OCI-LY7 (cell line): Measurements from ENCODE around the gene DNAJC6. TPM values are rescaled to one million over a fixed set of nuclear protein-coding genes. Genes with fewer than 3 reads are reported as not detected.
"Not testable (repeated sequence)": the region's sequence is repeated elsewhere in the genome, so short reads cannot be mapped to it uniquely, and the experiment has no call there.

Source experiments
- BruUV-seq: library from RNA; stranded (reverse); fragments of 400-500 nt; replicated peaks from 2 replicates; lab custom pipeline; 2021; lab: Mats Ljungman, UMichigan
- CTCF ChIA-PET: fragments of 300-600 bp; sonication (Branson Sonifier 250); formaldehyde crosslinking; loops from one replicate; lab custom pipeline; 2022; ENCODE audit warnings: antibody characterized with exemption; ENCODE audit not compliant: unreplicated experiment; lab: Charles Lee
- POLR2A ChIA-PET: fragments of 300-600 bp; sonication (Branson Sonifier 250); formaldehyde crosslinking; loops from one replicate; lab custom pipeline; 2022; ENCODE audit warnings: antibody characterized with exemption; lab: Charles Lee
- DNase-seq: peaks from one replicate; pipeline ENCODE4 v3.0.0-alpha.2; 2015; ENCODE audit warnings: low spot score
- H2AFZ ChIP-seq: fragments of 200-600 bp; sonication (generic), shearing (Covaris generic); 2 replicates; pipeline ENCODE4 v1.6.1; 2014; ENCODE audit warnings: mild to moderate bottlenecking, antibody characterized with exemption, low read length, moderate library complexity
- H3K27ac ChIP-seq: fragments of 200-600 bp; sonication (generic); 2 replicates; pipeline ENCODE4 v1.5.1; 2014; ENCODE audit warnings: mixed run types, low read depth, mild to moderate bottlenecking, moderate library complexity, low read length, inconsistent platforms; ENCODE audit not compliant: poor library complexity, severe bottlenecking
- H3K36me3 ChIP-seq: fragments of 200-600 bp; sonication (generic); 2 replicates; pipeline ENCODE4 v1.6.1; 2014; ENCODE audit warnings: mild to moderate bottlenecking, antibody characterized with exemption, low read length, moderate library complexity, mixed read lengths; ENCODE audit not compliant: insufficient read depth
- H3K4me1 ChIP-seq: fragments of 200-600 bp; sonication (generic); 2 replicates; pipeline ENCODE4 v1.5.1; 2014; ENCODE audit warnings: mild to moderate bottlenecking, low read length; ENCODE audit not compliant: insufficient read depth, poor library complexity, severe bottlenecking
- H3K4me2 ChIP-seq: fragments of 200-600 bp; sonication (generic); 2 replicates; pipeline ENCODE4 v1.6.1; 2014; ENCODE audit warnings: mild to moderate bottlenecking, low read length
- H3K4me3 ChIP-seq: fragments of 200-600 bp; sonication (generic); 2 replicates; pipeline ENCODE4 v1.5.1; 2014; ENCODE audit warnings: mild to moderate bottlenecking, low read depth, low read length; ENCODE audit not compliant: poor library complexity, severe bottlenecking
- H3K79me2 ChIP-seq: fragments of 200-600 bp; sonication (generic); 2 replicates; pipeline ENCODE4 v1.6.1; 2016; ENCODE audit warnings: low read depth, mild to moderate bottlenecking, low read length, moderate library complexity, mixed read lengths; ENCODE audit not compliant: insufficient read depth
- H3K9me2 ChIP-seq: fragments of 200-600 bp; sonication (generic); 2 replicates; pipeline ENCODE4 v1.6.1; 2016; ENCODE audit warnings: mild to moderate bottlenecking, low read length, mixed read lengths; ENCODE audit not compliant: insufficient read depth
- H3K9me3 ChIP-seq: fragments of 200-600 bp; sonication (generic); 2 replicates; pipeline ENCODE4 v1.6.1; 2014; ENCODE audit warnings: mild to moderate bottlenecking, mixed run types, low read length, mixed read lengths
- H4K20me1 ChIP-seq: fragments of 200-600 bp; sonication (generic); 2 replicates; pipeline ENCODE4 v1.6.1; 2014; ENCODE audit warnings: mild to moderate bottlenecking, antibody characterized with exemption, low read length, moderate library complexity, mixed read lengths; ENCODE audit not compliant: insufficient read depth
- EZH2phosphoT487 ChIP-seq: fragments of 200-600 bp; sonication (generic); IDR thresholded peaks from 2 replicates; pipeline ENCODE4 v1.6.1; 2018; ENCODE audit warnings: low read depth, borderline replicate concordance, mild to moderate bottlenecking, mixed run types, antibody characterized with exemption, low read length, moderate library complexity, mixed read lengths
- intact Hi-C: fragments of 100-400 bp; cut with micrococcal nuclease; formaldehyde crosslinking; loops from one replicate; pipeline ENCODE4 v1.10.0; 2022; ENCODE audit not compliant: unreplicated experiment
- total RNA-seq, 2 experiments: library from RNA; depleted of rRNA in 1 of 2; stranded (reverse); fragments of >200 nt in 1 of 2; shearing (Covaris generic) in 1 of 2; gene quantifications; 2 replicates each; pipeline ENCODE4 v1.2.3, GENCODE V29; 2014 to 2022
- TF ChIP-seq, protein P1 (sequence below): fragments of 200-600 bp; sonication (generic); conservative IDR thresholded peaks from 2 replicates; pipeline ENCODE4 v1.5.1; 2014; ENCODE audit warnings: mild to moderate bottlenecking, antibody characterized with exemption, low read length, moderate library complexity, mixed read lengths

The DNAJC6 gene
- total RNA-seq, 2 experiments from 2014 or later: 6.6 to 10.2 TPM

DNA sequence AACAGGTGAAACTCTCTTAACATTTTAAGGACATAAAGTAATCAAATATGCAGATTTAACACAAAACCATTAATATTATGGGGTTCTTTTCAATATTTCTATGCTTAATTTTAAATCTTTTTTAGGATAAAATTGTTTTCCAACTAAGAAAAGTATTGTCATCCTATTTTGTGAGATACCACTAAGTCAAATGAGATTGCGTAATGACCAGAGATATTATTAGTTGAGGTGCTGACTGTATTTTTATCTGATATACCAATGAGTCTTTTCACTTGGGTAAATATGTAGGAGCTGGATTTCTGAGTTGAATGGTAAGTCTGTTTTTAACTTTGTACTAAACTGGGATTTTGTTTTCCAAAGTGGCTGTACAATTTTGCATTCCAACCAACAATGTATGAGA is 136.5 kb downstream of the DNAJC6 start:
- Histone ChIP-seq H3K4me2 (no peak overlapping the region), H3K9me2 (no peaks in the 10 kb centered on the region), H3K79me2 (no peaks in the 10 kb centered on the region), H3K27ac (no peak overlapping the region), H3K4me1 (no peaks in the 10 kb centered on the region), H3K36me3 (no peaks in the 10 kb centered on the region), H4K20me1 (no peaks in the 10 kb centered on the region), H3K4me3 (no peak overlapping the region), H2AFZ (no peak overlapping the region), H3K9me3 (no peaks in the 10 kb centered on the region)
- no peak for DNase-seq
- intact Hi-C loops: no loop called here
- ChIA-PET CTCF (no interaction called here), POLR2A (no interaction called here)
- no TSS peak for BruUV-seq
- TF ChIP-seq, protein P1, sequence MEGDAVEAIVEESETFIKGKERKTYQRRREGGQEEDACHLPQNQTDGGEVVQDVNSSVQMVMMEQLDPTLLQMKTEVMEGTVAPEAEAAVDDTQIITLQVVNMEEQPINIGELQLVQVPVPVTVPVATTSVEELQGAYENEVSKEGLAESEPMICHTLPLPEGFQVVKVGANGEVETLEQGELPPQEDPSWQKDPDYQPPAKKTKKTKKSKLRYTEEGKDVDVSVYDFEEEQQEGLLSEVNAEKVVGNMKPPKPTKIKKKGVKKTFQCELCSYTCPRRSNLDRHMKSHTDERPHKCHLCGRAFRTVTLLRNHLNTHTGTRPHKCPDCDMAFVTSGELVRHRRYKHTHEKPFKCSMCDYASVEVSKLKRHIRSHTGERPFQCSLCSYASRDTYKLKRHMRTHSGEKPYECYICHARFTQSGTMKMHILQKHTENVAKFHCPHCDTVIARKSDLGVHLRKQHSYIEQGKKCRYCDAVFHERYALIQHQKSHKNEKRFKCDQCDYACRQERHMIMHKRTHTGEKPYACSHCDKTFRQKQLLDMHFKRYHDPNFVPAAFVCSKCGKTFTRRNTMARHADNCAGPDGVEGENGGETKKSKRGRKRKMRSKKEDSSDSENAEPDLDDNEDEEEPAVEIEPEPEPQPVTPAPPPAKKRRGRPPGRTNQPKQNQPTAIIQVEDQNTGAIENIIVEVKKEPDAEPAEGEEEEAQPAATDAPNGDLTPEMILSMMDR: no peak
- TF ChIP-seq EZH2phosphoT487: no peak

GRCh38 chr1:65449214-65449823 is 140.0 kb downstream of the DNAJC6 start:
- Histone ChIP-seq H3K9me3 (no peaks in the 10 kb centered on the region), H3K9me2 (no peaks in the 10 kb centered on the region), H3K4me1 (no peaks in the 10 kb centered on the region), H3K4me3 (no peak overlapping the region), H2AFZ (no peak overlapping the region), H3K79me2 (no peaks in the 10 kb centered on the region), H4K20me1 (no peaks in the 10 kb centered on the region), H3K4me2 (no peak overlapping the region), H3K27ac (no peak overlapping the region), H3K36me3 (no peaks in the 10 kb centered on the region)
- CTCF ChIA-PET: no interaction called here
- intact Hi-C loops: no loop called here
- no TSS peak for BruUV-seq
- POLR2A ChIA-PET: interaction anchor here (0.6 kb wide), 1 partner anchor 128 kb away, joined by 3 read pairs; no protein-coding TSS in a partner anchor
- TF ChIP-seq, protein P1: no peak
- no peak for TF ChIP-seq EZH2phosphoT487
- no peak for DNase-seq

GRCh38 chr1:65455678-65456077 is 146.3 kb downstream of the DNAJC6 start:
- CTCF ChIA-PET, POLR2A ChIA-PET, H3K9me3 ChIP-seq, H3K9me2 ChIP-seq, H3K4me2 ChIP-seq, H3K4me1 ChIP-seq, H3K79me2 ChIP-seq, H3K4me3 ChIP-seq, intact Hi-C loops, H3K36me3 ChIP-seq, DNase-seq, H4K20me1 ChIP-seq, H3K27ac ChIP-seq, BruUV-seq, H2AFZ ChIP-seq: not testable (repeated sequence)
